Measurements from ENCODE around the gene PRSS48. TPM values are rescaled to one million over a fixed set of nuclear protein-coding genes. Genes with fewer than 3 reads are reported as not detected.

The PRSS48 gene
- total RNA-seq, 1 donor from 2014 or later, result not detected

- H3K27me3 Mint-ChIP-seq, result no peaks in the 10 kb centered on the region
- no peak for TF ChIP-seq CTCF (IDR thresholded peaks at IDR 0.05; ENCODE audit: unreplicated experiment)
- no peak for DNase-seq (ENCODE audit: low spot score, unreplicated experiment)
- H3K36me3 Mint-ChIP-seq (ENCODE audit: insufficient read depth), result no peaks in the 10 kb centered on the region
- H3K4me1 Mint-ChIP-seq (ENCODE audit: low read depth), result peaks cover 16% of the 10 kb centered on the region
- no peaks in the 10 kb centered on the region for H3K9me3 Mint-ChIP-seq (ENCODE audit: low read depth)
- no peak overlapping the region for H3K4me3 Mint-ChIP-seq (ENCODE audit: low read depth)
- H3K27ac Mint-ChIP-seq, result no peak overlapping the region
Observed at GRCh38 chr4:151329217-151330007, 52.5 kb downstream of the PRSS48 start.

- no peaks in the 10 kb centered on the region for H3K9me3 Mint-ChIP-seq (ENCODE audit: low read depth)
- DNase-seq (ENCODE audit: low spot score, unreplicated experiment), result no peak
- no peak overlapping the region for H3K27ac Mint-ChIP-seq
- peaks cover 8% of the 10 kb centered on the region for H3K4me1 Mint-ChIP-seq (ENCODE audit: low read depth)
- no peaks in the 10 kb centered on the region for H3K36me3 Mint-ChIP-seq (ENCODE audit: insufficient read depth)
- TF ChIP-seq CTCF (IDR thresholded peaks at IDR 0.05; ENCODE audit: unreplicated experiment), result no peak
- no peaks in the 10 kb centered on the region for H3K27me3 Mint-ChIP-seq
- H3K4me3 Mint-ChIP-seq (ENCODE audit: low read depth), result no peak overlapping the region
Observed at GRCh38 chr4:151331276-151332042, 54.5 kb downstream of the PRSS48 start.

- Mint-ChIP-seq H3K27me3 (no peaks in the 10 kb centered on the region), H3K36me3 (ENCODE audit: insufficient read depth) (no peaks in the 10 kb centered on the region), H3K9me3 (ENCODE audit: low read depth) (no peaks in the 10 kb centered on the region), H3K4me1 (ENCODE audit: low read depth) (peaks cover 19% of the 10 kb centered on the region), H3K27ac (no peak overlapping the region), H3K4me3 (ENCODE audit: low read depth) (no peak overlapping the region)
- no peak for TF ChIP-seq CTCF (IDR thresholded peaks at IDR 0.05; ENCODE audit: unreplicated experiment)
- DNase-seq (ENCODE audit: low spot score, unreplicated experiment), result no peak
Observed at GRCh38 chr4:151339467-151339866, 62.5 kb downstream of the PRSS48 start.

- no peaks in the 10 kb centered on the region for H3K27me3 Mint-ChIP-seq
- peak overlapping the region; percentile 44 for H3K27ac Mint-ChIP-seq
- no peak for TF ChIP-seq CTCF (IDR thresholded peaks at IDR 0.05; ENCODE audit: unreplicated experiment)
- no peak for DNase-seq (ENCODE audit: low spot score, unreplicated experiment)
- peaks cover 3% of the 10 kb centered on the region for H3K9me3 Mint-ChIP-seq (ENCODE audit: low read depth)
- H3K4me1 Mint-ChIP-seq (ENCODE audit: low read depth), result peaks cover 19% of the 10 kb centered on the region
- H3K4me3 Mint-ChIP-seq (ENCODE audit: low read depth), result no peak overlapping the region
- no peaks in the 10 kb centered on the region for H3K36me3 Mint-ChIP-seq (ENCODE audit: insufficient read depth)
Observed at GRCh38 chr4:151340751-151341385, 63.9 kb downstream of the PRSS48 start.

Other genes starting within 250 kb of the PRSS48 start
- gene RPS3A, start 177.5 kb upstream of the PRSS48 start, total RNA-seq, result 2,102 and 2,191 TPM in 2 replicates
- 35.5 and 38.4 TPM in 2 replicates for gene SH3D19, start 48.4 kb downstream of the PRSS48 start, total RNA-seq
- 26.2 and 26.9 TPM in 2 replicates for gene FHIP1A, start 132.0 kb downstream of the PRSS48 start, total RNA-seq